Epithelial cell of esophagus (primary cell): ENCODE results near the gene STRN3.
"Not testable (repeated sequence)": the region's sequence is repeated elsewhere in the genome, so short reads cannot be mapped to it uniquely, and the experiment has no call there.

Source experiments
- DNase-seq: peaks from one replicate; pipeline ENCODE4 v3.0.0; 2010; ENCODE audit warnings: low read depth
- H3K4me3 ChIP-seq: 2 replicates; pipeline ENCODE4 v1.5.1; 2011; ENCODE audit warnings: mild to moderate bottlenecking, low read length, control low read depth
- CTCF ChIP-seq: IDR thresholded peaks from 2 replicates; pipeline ENCODE4 v1.5.1; 2011; ENCODE audit warnings: low read depth, mild to moderate bottlenecking, low read length, control low read depth, inconsistent platforms; ENCODE audit not compliant: insufficient read depth; ENCODE audit errors: missing control alignments

Gene STRN3

GRCh38 chr14:31026077-31026449 is at the start of gene STRN3:
TSS of gene STRN3 (minus strand) at chr14:31026379. CDS start at chr14:31026185, 194 bp downstream.
- no peak for DNase-seq
- TF ChIP-seq CTCF = no peak
- H3K4me3 ChIP-seq = peak within 1 kb of the TSS; percentile 86

- no peak for DNase-seq
- TF ChIP-seq CTCF = no peak
These were observed 49.0 kb upstream of the STRN3 start for GRCh38 chr14:31075144-31075543.

GRCh38 chr14:31071151-31071550 is 45.0 kb upstream of the STRN3 start:
- no peak for TF ChIP-seq CTCF
- DNase-seq = no peak
- H3K4me3 ChIP-seq = no peak overlapping the region

More at GRCh38 chr14:31075144-31075543, 49.0 kb upstream of the STRN3 start:
- no peak overlapping the region for H3K4me3 ChIP-seq

GRCh38 chr14:31070431-31070830 is 44.3 kb upstream of the STRN3 start:
- DNase-seq = peak; percentile 72
- TF ChIP-seq CTCF = no peak
- no peak overlapping the region for H3K4me3 ChIP-seq

- H3K4me3 ChIP-seq = no peak overlapping the region
- no peak for DNase-seq
- TF ChIP-seq CTCF = no peak
These were observed 43.2 kb upstream of the STRN3 start for GRCh38 chr14:31069343-31069742.

- no peak for DNase-seq
- TF ChIP-seq CTCF = no peak
These were observed 42.1 kb upstream of the STRN3 start for GRCh38 chr14:31068235-31068634.

GRCh38 chr14:31062908-31063307 is 36.7 kb upstream of the STRN3 start:
- H3K4me3 ChIP-seq, DNase-seq: not testable (repeated sequence)

More at GRCh38 chr14:31068235-31068634, 42.1 kb upstream of the STRN3 start:
- H3K4me3 ChIP-seq = no peak overlapping the region

- no peak for TF ChIP-seq CTCF
- no peak overlapping the region for H3K4me3 ChIP-seq
- peak; percentile 64 for DNase-seq
These were observed 34.2 kb upstream of the STRN3 start for GRCh38 chr14:31060253-31060875.
